RWPE1 (cell line): ENCODE data around the gene DNAJC5.
"Not testable (repeated sequence)": the region's sequence is repeated elsewhere in the genome, so short reads cannot be mapped to it uniquely, and the experiment has no call there.

Source experiments
- CTCF ChIA-PET: fragments of 350-600 bp; sonication (Branson Sonifier 250); formaldehyde crosslinking; extraction: SDS; loops from one replicate; lab custom pipeline; 2021; lab: Yijun Ruan, JAX
- POLR2A ChIA-PET: fragments of 400-600 bp; formaldehyde crosslinking; extraction: SDS; loops from one replicate; lab custom pipeline; 2020; ENCODE audit warnings: antibody characterized with exemption; ENCODE audit not compliant: low non-redundant PET; lab: Yijun Ruan, JAX
- DNase-seq: peaks from one replicate; pipeline ENCODE4 v3.0.0; 2012; ENCODE audit warnings: low spot score
- H3K27ac ChIP-seq: fragments of 450-650 bp; 2 replicates; pipeline ENCODE4 v1.5.1; 2017
- CTCF ChIP-seq: fragments of 450-650 bp; conservative IDR thresholded peaks from 2 replicates; pipeline ENCODE4 v1.5.1; 2017; ENCODE audit warnings: low read depth, mild to moderate bottlenecking

The DNAJC5 gene

GRCh38 chr20:63864978-63865640 lies 29.8 kb upstream of the DNAJC5 start, which contains the start of gene TPD52L2:
TPD52L2 (plus strand) TSS chr20:63865270; CDS start chr20:63865366, 96 bp downstream.
- H3K27ac ChIP-seq, result peak within 1 kb of the TSS; percentile 96
- no peak for TF ChIP-seq CTCF
- ChIA-PET POLR2A (interaction anchor here (0.5 to 2.5 kb wide), 22 partner anchors 9 to 330 kb away, joined by 3 to 10 read pairs (median 3); partner anchors contain the start of gene PRPF6), CTCF (interaction anchor here (0.6 to 2.4 kb wide), 11 partner anchors 10 to 307 kb away, joined by 3 to 11 read pairs (median 5); partner anchors contain the start of genes LIME1 and SAMD10)
- DNase-seq, result peak; percentile 100

- POLR2A ChIA-PET, DNase-seq: not testable (repeated sequence)
- peak overlapping the region; percentile 96 for H3K27ac ChIP-seq
- CTCF ChIA-PET, result interaction anchor here (0.6 kb wide), 1 partner anchor 34 kb away, joined by 3 read pairs; no protein-coding TSS in a partner anchor
Observed at GRCh38 chr20:63867042-63867441, 27.9 kb upstream of the DNAJC5 start.

- CTCF ChIA-PET, result no interaction called here
- H3K27ac ChIP-seq, result peak overlapping the region; percentile 34
- DNase-seq, result no peak
- POLR2A ChIA-PET, result interaction anchor here (0.7 kb wide), 1 partner anchor 311 kb away, joined by 3 read pairs; no protein-coding TSS in a partner anchor
- no peak for TF ChIP-seq CTCF
Observed at GRCh38 chr20:63868264-63868663, 26.7 kb upstream of the DNAJC5 start.

GRCh38 chr20:63873477-63873971 lies 21.4 kb upstream of the DNAJC5 start:
- H3K27ac ChIP-seq, result peak overlapping the region; percentile 92
- DNase-seq, result peak; percentile 87
- ChIA-PET POLR2A (interaction anchor here (1.1 to 1.4 kb wide), 2 partner anchors 9 to 19 kb away, joined by 4 to 8 read pairs; partner anchors contain the start of gene TPD52L2), CTCF (interaction anchor here (0.5 to 0.6 kb wide), 2 partner anchors 22 to 110 kb away, joined by 3 to 7 read pairs; no protein-coding TSS in a partner anchor)
- no peak for TF ChIP-seq CTCF

GRCh38 chr20:63874241-63874640 lies 20.7 kb upstream of the DNAJC5 start:
- ChIA-PET POLR2A (interaction anchor here (1.1 to 1.4 kb wide), 2 partner anchors 9 to 18 kb away, joined by 4 to 8 read pairs; partner anchors contain the start of gene TPD52L2), CTCF (interaction anchor here (0.6 kb wide), 1 partner anchor 21 kb away, joined by 7 read pairs; no protein-coding TSS in a partner anchor)
- DNase-seq, result not testable (repeated sequence)
- peak overlapping the region; percentile 92 for H3K27ac ChIP-seq

- ChIA-PET CTCF (no interaction called here), POLR2A (interaction anchor here (0.6 kb wide), 1 partner anchor 10 kb away, joined by 8 read pairs; no protein-coding TSS in a partner anchor)
- no peak for DNase-seq
- H3K27ac ChIP-seq, result no peak overlapping the region
- no peak for TF ChIP-seq CTCF
Observed at GRCh38 chr20:63876489-63877036, 18.4 kb upstream of the DNAJC5 start.

GRCh38 chr20:63877755-63878470 lies 17.0 kb upstream of the DNAJC5 start:
- H3K27ac ChIP-seq, result peak overlapping the region; percentile 5; the same call in 1 of the 2 replicates
- DNase-seq, result no peak
- TF ChIP-seq CTCF, result no peak
- ChIA-PET POLR2A (interaction anchor here (1.0 to 1.1 kb wide), 2 partner anchors 13 to 14 kb away, joined by 3 read pairs; partner anchors contain the start of gene TPD52L2), CTCF (interaction anchor here (0.6 to 1.2 kb wide), 3 partner anchors 9 to 131 kb away, joined by 3 to 4 read pairs (median 4); no protein-coding TSS in a partner anchor)
